Ascending aorta (tissue), 2 donors: ENCODE results near the gene SRSF7. TPM values are rescaled to one million over a fixed set of nuclear protein-coding genes. Genes with fewer than 3 reads are reported as not detected.
"Not testable (repeated sequence)": the region's sequence is repeated elsewhere in the genome, so short reads cannot be mapped to it uniquely, and the experiment has no call there.

Experiments used
- DNase-seq, 2 donors: peaks; one replicate each; pipeline ENCODE4 v3.0.0-alpha.2; 2019; ENCODE audit warnings: low spot score in 2 of 2
- H3K27ac ChIP-seq, 2 donors: fragments of 200-600 bp; sonication (generic); one replicate each; pipeline ENCODE4 v1.5.1; 2016 to 2017; ENCODE audit warnings: mild to moderate bottlenecking in 1 of 2
- H3K27me3 ChIP-seq: fragments of 200-600 bp; sonication (generic); one replicate; pipeline ENCODE4 v1.5.1; 2017
- H3K36me3 ChIP-seq, 2 donors: fragments of 200-600 bp; sonication (generic); one replicate each; pipeline ENCODE4 v1.5.1; 2016
- H3K4me1 ChIP-seq, 2 donors: fragments of 200-600 bp; sonication (generic); one replicate each; pipeline ENCODE4 v1.5.1; 2016 to 2017; ENCODE audit warnings: mild to moderate bottlenecking in 1 of 2
- H3K4me3 ChIP-seq, 2 donors: fragments of 200-600 bp; sonication (generic); one replicate each; pipeline ENCODE4 v1.5.1; 2016 to 2017; ENCODE audit warnings: mild to moderate bottlenecking in 1 of 2
- H3K9me3 ChIP-seq, 2 donors: fragments of 200-600 bp; sonication (generic); one replicate each; pipeline ENCODE4 v1.5.1; 2016
- intact Hi-C: fragments of 100-400 bp; cut with DNase I; formaldehyde crosslinking; loops from one replicate; pipeline ENCODE4 v1.15.1; 2023
- total RNA-seq: library from RNA; depleted of rRNA; stranded (reverse); fragments of >200 nt; gene quantifications from one replicate; pipeline ENCODE4 v1.1.0, GENCODE V29; 2016
- TF ChIP-seq, protein P1 (sequence below), 3 experiments: fragments of 200-600 bp in 2 of 3; fragments of 450-650 bp in 1 of 3; sonication (generic) in 2 of 3; IDR thresholded peaks; one replicate each; pipeline ENCODE4 v1.5.1; 2016 to 2019; ENCODE audit warnings: antibody characterized with exemption in 3 of 3, mild to moderate bottlenecking in 1 of 3, moderate library complexity in 1 of 3

The SRSF7 gene
- total RNA-seq, 1 donor from 2014 or later: 54.1 TPM

- Histone ChIP-seq H3K27me3 (no peaks in the 10 kb centered on the region), H3K4me1 (peaks cover 0 to 12% of the 10 kb centered on the region in 2 donors), H3K27ac (no peak overlapping the region), H3K9me3 (no peaks in the 10 kb centered on the region), H3K36me3 (peaks cover 52 to 72% of the 10 kb centered on the region in 2 donors), H3K4me3 (no peak overlapping the region)
- DNase-seq: no peak
- intact Hi-C loops: loop anchor here (5.0 kb wide), 1 partner anchor 426 kb away; no protein-coding TSS in a partner anchor
- TF ChIP-seq, protein P1, sequence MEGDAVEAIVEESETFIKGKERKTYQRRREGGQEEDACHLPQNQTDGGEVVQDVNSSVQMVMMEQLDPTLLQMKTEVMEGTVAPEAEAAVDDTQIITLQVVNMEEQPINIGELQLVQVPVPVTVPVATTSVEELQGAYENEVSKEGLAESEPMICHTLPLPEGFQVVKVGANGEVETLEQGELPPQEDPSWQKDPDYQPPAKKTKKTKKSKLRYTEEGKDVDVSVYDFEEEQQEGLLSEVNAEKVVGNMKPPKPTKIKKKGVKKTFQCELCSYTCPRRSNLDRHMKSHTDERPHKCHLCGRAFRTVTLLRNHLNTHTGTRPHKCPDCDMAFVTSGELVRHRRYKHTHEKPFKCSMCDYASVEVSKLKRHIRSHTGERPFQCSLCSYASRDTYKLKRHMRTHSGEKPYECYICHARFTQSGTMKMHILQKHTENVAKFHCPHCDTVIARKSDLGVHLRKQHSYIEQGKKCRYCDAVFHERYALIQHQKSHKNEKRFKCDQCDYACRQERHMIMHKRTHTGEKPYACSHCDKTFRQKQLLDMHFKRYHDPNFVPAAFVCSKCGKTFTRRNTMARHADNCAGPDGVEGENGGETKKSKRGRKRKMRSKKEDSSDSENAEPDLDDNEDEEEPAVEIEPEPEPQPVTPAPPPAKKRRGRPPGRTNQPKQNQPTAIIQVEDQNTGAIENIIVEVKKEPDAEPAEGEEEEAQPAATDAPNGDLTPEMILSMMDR (IDR thresholded peaks at IDR 0.05): no peak
Observed at GRCh38 chr2:38742797-38743559, 8.2 kb downstream of the SRSF7 start.

GRCh38 chr2:38740851-38741731 lies 10.1 kb downstream of the SRSF7 start:
- intact Hi-C loops: loop anchor here (1.0 to 5.0 kb wide), 3 partner anchors 160 to 424 kb away; no protein-coding TSS in a partner anchor
- Histone ChIP-seq H3K27me3 (no peaks in the 10 kb centered on the region), H3K27ac (peak overlapping the region; percentile 25 to 44), H3K9me3 (no peaks in the 10 kb centered on the region), H3K36me3 (peaks cover 40 to 60% of the 10 kb centered on the region in 2 donors), H3K4me1 (peaks cover 0 to 4% of the 10 kb centered on the region in 2 donors), H3K4me3 (peak overlapping the region in 1 of 2 donors; percentile 13)
- DNase-seq: no peak
- TF ChIP-seq, protein P1 (IDR thresholded peaks at IDR 0.05): peak; percentile 52 to 60 (median 57)

GRCh38 chr2:38739524-38739923 lies 11.6 kb downstream of the SRSF7 start:
- Histone ChIP-seq H3K4me1 (peaks cover 0 to 4% of the 10 kb centered on the region in 2 donors), H3K27me3 (no peaks in the 10 kb centered on the region), H3K27ac (no peak overlapping the region), H3K36me3 (peaks cover 28 to 46% of the 10 kb centered on the region in 2 donors), H3K9me3 (no peaks in the 10 kb centered on the region), H3K4me3 (no peak overlapping the region)
- no peak for DNase-seq
- intact Hi-C loops: no loop called here
- TF ChIP-seq, protein P1 (IDR thresholded peaks at IDR 0.05): no peak

- no peaks in the 10 kb centered on the region for H3K27me3 ChIP-seq
- H3K27ac ChIP-seq: no peak overlapping the region
- no peak overlapping the region for H3K4me3 ChIP-seq
- no peak for DNase-seq
- peaks cover 0 to 4% of the 10 kb centered on the region in 2 donors for H3K4me1 ChIP-seq
- TF ChIP-seq, protein P1 (IDR thresholded peaks at IDR 0.05): no peak
- intact Hi-C loops: no loop called here
- peaks cover 25 to 41% of the 10 kb centered on the region in 2 donors for H3K36me3 ChIP-seq
- no peaks in the 10 kb centered on the region for H3K9me3 ChIP-seq
Observed at GRCh38 chr2:38737925-38738324, 13.2 kb downstream of the SRSF7 start.

- H3K4me1 ChIP-seq, H3K27me3 ChIP-seq, intact Hi-C loops, DNase-seq, H3K9me3 ChIP-seq, H3K4me3 ChIP-seq: not testable (repeated sequence)
- Histone ChIP-seq H3K27ac (peak overlapping the region in 1 of 2 donors; percentile 16), H3K36me3 (peaks cover 24 to 41% of the 10 kb centered on the region in 2 donors)
Observed at GRCh38 chr2:38737000-38737698, 14.0 kb downstream of the SRSF7 start.
